DOHH2 (cell line): ENCODE results near the gene ANXA10.

ENCODE experiments used
- EZH2phosphoT487 ChIP-seq: fragments of 200-600 bp; sonication (generic); IDR thresholded peaks from 2 replicates; pipeline ENCODE4 v1.6.1; 2017; ENCODE audit warnings: borderline replicate concordance, mild to moderate bottlenecking, antibody characterized with exemption, low read length, moderate library complexity, mixed read lengths
- TF ChIP-seq, protein P1 (sequence below): fragments of 200-600 bp; sonication (generic); IDR thresholded peaks from one replicate; pipeline ENCODE4 v1.5.1; 2014; ENCODE audit warnings: antibody characterized with exemption, mild to moderate bottlenecking, low read depth, low read length; ENCODE audit not compliant: poor library complexity, severe bottlenecking

DNA sequence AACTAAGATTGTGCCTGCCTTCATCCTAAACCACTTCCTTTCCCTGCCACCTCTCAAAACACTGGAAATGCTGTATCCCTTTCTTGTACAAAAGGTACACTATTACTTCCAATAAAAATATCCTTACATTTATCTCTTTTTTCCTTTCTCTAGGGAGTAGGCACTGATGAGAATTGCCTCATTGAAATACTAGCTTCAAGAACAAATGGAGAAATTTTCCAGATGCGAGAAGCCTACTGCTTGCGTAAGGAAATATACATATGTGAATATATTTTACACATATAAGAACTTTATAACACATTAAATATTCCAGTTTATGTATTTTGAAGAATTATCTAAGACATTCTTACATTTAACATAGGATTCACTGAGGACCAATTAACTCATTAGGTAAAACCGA lies 71.7 kb downstream of the ANXA10 start:
- TF ChIP-seq, protein P1, sequence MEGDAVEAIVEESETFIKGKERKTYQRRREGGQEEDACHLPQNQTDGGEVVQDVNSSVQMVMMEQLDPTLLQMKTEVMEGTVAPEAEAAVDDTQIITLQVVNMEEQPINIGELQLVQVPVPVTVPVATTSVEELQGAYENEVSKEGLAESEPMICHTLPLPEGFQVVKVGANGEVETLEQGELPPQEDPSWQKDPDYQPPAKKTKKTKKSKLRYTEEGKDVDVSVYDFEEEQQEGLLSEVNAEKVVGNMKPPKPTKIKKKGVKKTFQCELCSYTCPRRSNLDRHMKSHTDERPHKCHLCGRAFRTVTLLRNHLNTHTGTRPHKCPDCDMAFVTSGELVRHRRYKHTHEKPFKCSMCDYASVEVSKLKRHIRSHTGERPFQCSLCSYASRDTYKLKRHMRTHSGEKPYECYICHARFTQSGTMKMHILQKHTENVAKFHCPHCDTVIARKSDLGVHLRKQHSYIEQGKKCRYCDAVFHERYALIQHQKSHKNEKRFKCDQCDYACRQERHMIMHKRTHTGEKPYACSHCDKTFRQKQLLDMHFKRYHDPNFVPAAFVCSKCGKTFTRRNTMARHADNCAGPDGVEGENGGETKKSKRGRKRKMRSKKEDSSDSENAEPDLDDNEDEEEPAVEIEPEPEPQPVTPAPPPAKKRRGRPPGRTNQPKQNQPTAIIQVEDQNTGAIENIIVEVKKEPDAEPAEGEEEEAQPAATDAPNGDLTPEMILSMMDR, result no peak
- TF ChIP-seq EZH2phosphoT487, result no peak
